ENCODE measurements around the gene CACNA1H.
A peak's percentile ranks its signal among the peaks of the same experiment; 100 is the strongest.
"Not testable (repeated sequence)": the region's sequence is repeated elsewhere in the genome, so short reads cannot be mapped to it uniquely, and the experiment has no call there.

The CACNA1H gene

GRCh38 chr16:1239575-1239974 lies 86.7 kb downstream of the CACNA1H start:
- not testable (repeated sequence) for DNase-seq (ENCODE audit: extremely low spot score, insufficient read length, low read depth); FAIRE-seq

- not testable (repeated sequence) for FAIRE-seq; DNase-seq (ENCODE audit: extremely low spot score, insufficient read length, low read depth)
Observed at GRCh38 chr16:1240436-1240835, 87.5 kb downstream of the CACNA1H start, which contains the start of gene TPSAB1. TSS of gene TPSAB1 (plus strand) at chr16:1240705. CDS start at chr16:1240939, 234 bp downstream.

- DNase-seq (ENCODE audit: extremely low spot score, insufficient read length, low read depth); FAIRE-seq: not testable (repeated sequence)
Observed at GRCh38 chr16:1241081-1241480, 88.2 kb downstream of the CACNA1H start.

- DNase-seq (ENCODE audit: extremely low spot score, insufficient read length, low read depth); FAIRE-seq: not testable (repeated sequence)
Observed at GRCh38 chr16:1243363-1243762, 90.5 kb downstream of the CACNA1H start.

GRCh38 chr16:1243907-1244850 lies 91.3 kb downstream of the CACNA1H start:
- not testable (repeated sequence) for FAIRE-seq; DNase-seq (ENCODE audit: extremely low spot score, insufficient read length, low read depth)

GRCh38 chr16:1244881-1245280 lies 92.0 kb downstream of the CACNA1H start:
- DNase-seq (ENCODE audit: extremely low spot score, insufficient read length, low read depth): no peak
- FAIRE-seq: no peak

- FAIRE-seq (no peak), DNase-seq (ENCODE audit: extremely low spot score, insufficient read length, low read depth) (no peak)
Observed at GRCh38 chr16:1245452-1246020, 92.6 kb downstream of the CACNA1H start.

GRCh38 chr16:1247903-1248537 lies 95.1 kb downstream of the CACNA1H start:
- not testable (repeated sequence) for FAIRE-seq; DNase-seq (ENCODE audit: extremely low spot score, insufficient read length, low read depth)

GRCh38 chr16:1249031-1249755 lies 96.3 kb downstream of the CACNA1H start:
- peak; percentile 71 for FAIRE-seq
- not testable (repeated sequence) for DNase-seq (ENCODE audit: extremely low spot score, insufficient read length, low read depth)

- not testable (repeated sequence) for FAIRE-seq; DNase-seq (ENCODE audit: extremely low spot score, insufficient read length, low read depth)
Observed at GRCh38 chr16:1253701-1254364, 100.9 kb downstream of the CACNA1H start.

GRCh38 chr16:1254821-1255220 lies 101.9 kb downstream of the CACNA1H start:
- not testable (repeated sequence) for DNase-seq (ENCODE audit: extremely low spot score, insufficient read length, low read depth); FAIRE-seq

- not testable (repeated sequence) for FAIRE-seq
Observed at GRCh38 chr16:1255276-1256122, 102.6 kb downstream of the CACNA1H start, which contains the start of gene TPSD1. TSS of gene TPSD1 (plus strand) at chr16:1256069. CDS start at chr16:1256281, 212 bp downstream.

GRCh38 chr16:1256296-1256873 lies 103.5 kb downstream of the CACNA1H start:
- DNase-seq (ENCODE audit: extremely low spot score, insufficient read length, low read depth); FAIRE-seq: not testable (repeated sequence)

More at GRCh38 chr16:1255276-1256122, 102.6 kb downstream of the CACNA1H start, which contains the start of gene TPSD1:
- not testable (repeated sequence) for DNase-seq (ENCODE audit: extremely low spot score, insufficient read length, low read depth)

GRCh38 chr16:1256874-1257322 lies 104.0 kb downstream of the CACNA1H start:
- FAIRE-seq (no peak), DNase-seq (ENCODE audit: extremely low spot score, insufficient read length, low read depth) (no peak)

- FAIRE-seq (no peak), DNase-seq (ENCODE audit: extremely low spot score, insufficient read length, low read depth) (no peak)
Observed at GRCh38 chr16:1257561-1258224, 104.8 kb downstream of the CACNA1H start.

GRCh38 chr16:1258225-1258600 lies 105.3 kb downstream of the CACNA1H start:
- DNase-seq (ENCODE audit: extremely low spot score, insufficient read length, low read depth): no peak
- no peak for FAIRE-seq

Data from GM18507 (cell line).